Measurements from ENCODE around the gene TBX4.
"Not testable (repeated sequence)": the region's sequence is repeated elsewhere in the genome, so short reads cannot be mapped to it uniquely, and the experiment has no call there.

The TBX4 gene

GRCh38 chr17:61498042-61498994 is 46.1 kb downstream of the TBX4 start:
- DNase-seq (ENCODE audit: low spot score) = no peak

GRCh38 chr17:61499632-61500031 is 47.4 kb downstream of the TBX4 start:
- no peak for DNase-seq (ENCODE audit: low spot score)

- no peak for DNase-seq (ENCODE audit: low spot score)
Measured at GRCh38 chr17:61500287-61500686, 48.1 kb downstream of the TBX4 start.

GRCh38 chr17:61502292-61502691 is 50.1 kb downstream of the TBX4 start:
- DNase-seq (ENCODE audit: low spot score) = no peak

- no peak for DNase-seq (ENCODE audit: low spot score)
Measured at GRCh38 chr17:61503961-61504360, 51.7 kb downstream of the TBX4 start.

GRCh38 chr17:61504697-61505096 is 52.5 kb downstream of the TBX4 start:
- DNase-seq (ENCODE audit: low spot score) = no peak

- no peak for DNase-seq (ENCODE audit: low spot score)
Measured at GRCh38 chr17:61505846-61506627, 53.8 kb downstream of the TBX4 start.

GRCh38 chr17:61507383-61508066 is 55.3 kb downstream of the TBX4 start:
- no peak for DNase-seq (ENCODE audit: low spot score)

GRCh38 chr17:61508912-61509311 is 56.7 kb downstream of the TBX4 start:
- no peak for DNase-seq (ENCODE audit: low spot score)

GRCh38 chr17:61509454-61509853 is 57.2 kb downstream of the TBX4 start:
- not testable (repeated sequence) for DNase-seq (ENCODE audit: low spot score)

- no peak for DNase-seq (ENCODE audit: low spot score)
Measured at GRCh38 chr17:61510237-61510636, 58.0 kb downstream of the TBX4 start.

GRCh38 chr17:61510991-61511390 is 58.8 kb downstream of the TBX4 start:
- no peak for DNase-seq (ENCODE audit: low spot score)

GRCh38 chr17:61511480-61512182 is 59.4 kb downstream of the TBX4 start:
- DNase-seq (ENCODE audit: low spot score) = no peak

GRCh38 chr17:61514491-61514890 is 62.3 kb downstream of the TBX4 start:
- no peak for DNase-seq (ENCODE audit: low spot score)

GRCh38 chr17:61517265-61517664 is 65.0 kb downstream of the TBX4 start:
- no peak for DNase-seq (ENCODE audit: low spot score)

- no peak for DNase-seq (ENCODE audit: low spot score)
Measured at GRCh38 chr17:61517843-61518606, 65.8 kb downstream of the TBX4 start.

GRCh38 chr17:61519139-61519538 is 66.9 kb downstream of the TBX4 start:
- no peak for DNase-seq (ENCODE audit: low spot score)

GRCh38 chr17:61519754-61520440 is 67.7 kb downstream of the TBX4 start:
- DNase-seq (ENCODE audit: low spot score) = no peak

- no peak for DNase-seq (ENCODE audit: low spot score)
Measured at GRCh38 chr17:61520897-61521296, 68.7 kb downstream of the TBX4 start.

GRCh38 chr17:61522088-61522487 is 69.9 kb downstream of the TBX4 start:
- DNase-seq (ENCODE audit: low spot score) = no peak
